ENCODE data around the gene STARD10. TPM values are rescaled to one million over a fixed set of nuclear protein-coding genes. Genes with fewer than 3 reads are reported as not detected.

STARD10 gene
- total RNA-seq, 3 donors from 2014 or later: 9.4 to 13.8 (median 13.0) TPM

DNA sequence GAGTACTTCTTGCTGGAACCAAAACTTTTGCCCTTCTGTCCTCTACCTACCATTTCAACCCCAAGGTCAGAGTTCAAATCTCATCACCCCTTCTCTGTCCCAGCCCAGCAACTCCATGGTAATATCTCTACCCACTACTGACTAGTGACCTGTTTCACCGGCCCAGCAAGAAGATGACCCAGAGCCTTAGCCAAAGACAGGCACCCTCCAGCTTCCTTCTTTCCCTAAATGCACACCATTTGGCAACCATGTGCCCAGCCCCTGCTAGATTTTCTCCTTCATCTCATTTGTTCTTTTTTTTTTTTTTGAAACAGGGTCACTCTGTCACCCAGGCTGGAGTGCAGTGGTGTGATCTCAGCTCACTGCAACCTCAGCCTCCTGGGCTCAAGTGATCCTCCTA is 56.5 kb downstream of the STARD10 start:
- Mint-ChIP-seq H3K9me3 (no peaks in the 10 kb centered on the region), H3K36me3 (ENCODE audit: insufficient read depth) (peaks cover 2% of the 10 kb centered on the region), H3K4me1 (ENCODE audit: low read depth) (peaks cover 63% of the 10 kb centered on the region), H3K27me3 (ENCODE audit: low read depth) (no peaks in the 10 kb centered on the region), H3K4me3 (peak overlapping the region; percentile 29)
- no peak for ATAC-seq
- DNase-seq: no peak

DNA sequence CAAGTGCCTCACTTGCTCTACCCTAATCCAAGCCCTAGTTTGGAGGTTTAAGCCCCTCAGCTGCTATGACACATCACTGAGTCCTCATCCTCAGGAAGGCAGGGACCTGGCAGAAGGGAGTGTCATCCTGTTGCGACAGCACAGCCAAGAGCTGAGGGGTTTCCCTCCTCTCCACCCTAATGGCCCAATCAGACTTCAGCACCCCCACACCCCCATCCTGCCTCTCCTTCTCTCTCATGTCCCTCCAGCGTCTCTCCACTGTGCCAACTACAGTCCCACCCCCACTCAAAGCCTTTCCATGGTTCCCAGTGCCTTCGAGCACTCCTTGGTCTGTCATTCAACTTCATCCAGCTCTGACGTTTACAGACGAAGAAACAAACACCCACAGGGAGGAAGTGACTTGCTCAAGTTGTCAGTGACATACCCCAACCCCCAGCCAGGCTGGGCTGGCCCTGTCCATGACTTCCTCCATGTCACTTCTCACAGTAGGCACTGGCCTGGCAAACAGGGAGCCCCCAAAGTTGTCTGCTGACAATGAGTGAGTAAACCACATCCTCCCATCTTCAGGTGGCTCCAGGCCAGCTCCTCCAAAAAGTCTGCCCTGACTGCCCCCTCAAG is 57.3 kb downstream of the STARD10 start:
- peak; percentile 88 to 90 for ATAC-seq
- DNase-seq: peak; percentile 49
- H3K4me1 Mint-ChIP-seq (ENCODE audit: low read depth): peaks cover 57% of the 10 kb centered on the region
- H3K9me3 Mint-ChIP-seq: peaks cover under 1% of the 10 kb centered on the region
- H3K27me3 Mint-ChIP-seq (ENCODE audit: low read depth): no peaks in the 10 kb centered on the region
- H3K4me3 Mint-ChIP-seq: peak overlapping the region; percentile 57
- H3K36me3 Mint-ChIP-seq (ENCODE audit: insufficient read depth): peaks cover 4% of the 10 kb centered on the region

DNA sequence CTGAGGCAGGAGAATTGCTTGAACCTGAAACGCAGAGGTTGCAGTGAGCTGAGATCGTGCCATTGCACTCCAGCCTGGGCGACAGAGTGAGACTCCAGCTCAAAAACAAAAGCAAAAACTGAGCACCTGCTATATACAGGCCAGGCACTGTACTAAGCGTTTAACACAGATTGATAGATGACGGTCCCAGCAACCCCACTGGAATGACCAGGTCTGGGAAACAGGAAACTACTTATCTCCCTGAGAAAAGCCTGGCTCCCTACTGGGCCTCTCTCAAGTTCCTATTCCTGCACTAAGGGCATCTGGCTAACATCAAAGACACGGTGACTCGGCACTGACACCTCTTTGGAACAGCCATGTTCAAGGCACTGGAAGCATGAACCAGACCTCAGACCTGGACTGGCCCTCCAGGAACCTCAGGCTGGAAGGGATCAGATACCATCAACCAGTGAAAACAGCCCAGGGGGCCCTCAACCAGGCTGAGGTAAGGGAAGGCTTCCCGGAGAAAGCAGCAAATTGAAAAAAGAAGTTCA is 58.3 kb downstream of the STARD10 start:
- H3K4me3 Mint-ChIP-seq: no peak overlapping the region
- no peaks in the 10 kb centered on the region for H3K27me3 Mint-ChIP-seq (ENCODE audit: low read depth)
- no peak for DNase-seq
- peaks cover 4% of the 10 kb centered on the region for H3K9me3 Mint-ChIP-seq
- H3K4me1 Mint-ChIP-seq (ENCODE audit: low read depth): peaks cover 47% of the 10 kb centered on the region
- no peak for ATAC-seq
- H3K36me3 Mint-ChIP-seq (ENCODE audit: insufficient read depth): peaks cover 14% of the 10 kb centered on the region

DNA sequence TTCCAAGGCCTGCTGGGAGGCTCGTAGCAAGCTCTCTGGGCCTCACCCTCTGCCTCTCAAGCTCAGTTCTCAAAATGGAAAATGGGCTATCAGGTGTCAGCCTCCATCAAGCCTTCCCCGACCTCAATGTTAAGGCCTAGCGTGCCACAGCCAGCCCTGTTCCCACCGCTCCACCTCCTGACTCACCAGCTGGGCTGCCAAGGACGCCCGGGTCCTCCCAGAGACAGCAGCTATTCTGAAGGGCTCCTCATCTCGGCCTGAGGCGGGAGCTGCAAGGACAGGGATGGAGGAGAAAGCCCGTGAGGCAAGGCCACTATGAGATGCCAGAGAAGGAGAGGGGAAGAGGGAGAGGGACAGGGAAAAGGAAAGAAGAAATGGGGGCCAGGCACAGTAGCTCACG is 61.5 kb downstream of the STARD10 start:
- ATAC-seq (no peak), DNase-seq (no peak)
- Mint-ChIP-seq H3K4me3 (no peak overlapping the region), H3K36me3 (ENCODE audit: insufficient read depth) (peaks cover 19% of the 10 kb centered on the region), H3K9me3 (peaks cover 4% of the 10 kb centered on the region), H3K4me1 (ENCODE audit: low read depth) (peaks cover 25% of the 10 kb centered on the region), H3K27me3 (ENCODE audit: low read depth) (no peaks in the 10 kb centered on the region)

DNA sequence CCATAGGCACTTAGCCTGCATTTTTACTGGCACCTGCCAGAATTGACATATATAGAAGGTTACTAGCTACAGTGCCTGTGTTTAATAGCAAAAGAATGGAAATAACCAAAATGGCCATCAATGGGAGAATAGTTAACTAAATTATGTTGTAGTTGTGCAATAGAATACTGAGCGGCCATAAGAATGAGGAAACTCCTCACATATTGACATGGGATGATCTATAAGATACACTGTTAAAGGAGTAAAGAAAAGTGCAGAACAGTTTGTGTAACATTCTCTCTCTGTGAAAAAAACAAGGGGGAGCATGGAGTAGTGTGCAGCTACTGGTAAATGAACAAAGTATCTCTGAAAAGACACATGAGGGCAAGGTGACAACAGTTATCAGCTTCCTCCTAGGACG is 63.1 kb downstream of the STARD10 start:
- Mint-ChIP-seq H3K9me3 (peaks cover 4% of the 10 kb centered on the region), H3K4me3 (no peak overlapping the region), H3K27me3 (ENCODE audit: low read depth) (no peaks in the 10 kb centered on the region), H3K36me3 (ENCODE audit: insufficient read depth) (peaks cover 21% of the 10 kb centered on the region), H3K4me1 (ENCODE audit: low read depth) (peaks cover 12% of the 10 kb centered on the region)
- no peak for DNase-seq
- no peak for ATAC-seq

DNA sequence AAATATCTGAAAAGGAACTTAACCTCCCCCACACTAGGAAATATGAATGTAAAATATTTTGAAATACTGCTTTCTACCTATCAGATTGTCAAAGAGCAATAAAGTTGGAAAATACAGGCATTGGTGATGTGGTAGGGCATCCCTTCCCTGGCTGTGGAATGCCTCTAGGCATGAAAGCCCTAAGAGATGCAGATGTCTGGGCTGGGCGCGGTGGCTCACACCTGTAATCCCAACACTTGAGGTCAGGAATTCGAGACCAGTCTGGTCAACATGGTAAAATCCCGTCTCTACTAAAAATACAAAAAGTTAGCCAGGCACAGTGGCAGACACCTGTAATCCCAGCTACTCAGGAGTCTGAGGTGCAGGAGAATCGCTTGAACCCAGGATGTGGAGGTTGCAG is 63.6 kb downstream of the STARD10 start:
- no peak for DNase-seq
- H3K27me3 Mint-ChIP-seq (ENCODE audit: low read depth): no peaks in the 10 kb centered on the region
- ATAC-seq: no peak
- H3K36me3 Mint-ChIP-seq (ENCODE audit: insufficient read depth): peaks cover 21% of the 10 kb centered on the region
- H3K4me1 Mint-ChIP-seq (ENCODE audit: low read depth): peaks cover 12% of the 10 kb centered on the region
- H3K4me3 Mint-ChIP-seq: no peak overlapping the region
- H3K9me3 Mint-ChIP-seq: peaks cover 4% of the 10 kb centered on the region

DNA sequence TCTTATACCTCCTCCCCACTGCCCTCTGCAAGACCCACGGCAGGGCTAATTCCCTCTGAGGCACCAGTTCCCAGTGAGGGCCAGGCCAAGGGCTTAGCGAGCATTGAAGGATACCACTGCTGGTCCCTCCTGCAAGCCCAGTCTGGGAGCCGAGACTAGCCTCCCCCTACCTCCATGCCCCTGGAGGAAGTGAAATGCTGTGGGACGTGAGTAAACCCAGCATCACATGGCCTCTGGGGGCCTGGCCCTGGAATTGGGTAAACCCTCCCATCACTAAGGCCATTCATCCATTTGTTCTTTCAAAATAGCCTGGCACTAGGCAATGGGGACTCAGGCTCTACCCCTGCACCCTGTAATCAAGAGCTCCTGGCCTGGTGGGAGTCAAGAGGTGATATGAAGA is 66.3 kb downstream of the STARD10 start:
- Mint-ChIP-seq H3K4me1 (ENCODE audit: low read depth) (peaks cover 26% of the 10 kb centered on the region), H3K36me3 (ENCODE audit: insufficient read depth) (peaks cover 21% of the 10 kb centered on the region), H3K9me3 (peaks cover 4% of the 10 kb centered on the region), H3K27me3 (ENCODE audit: low read depth) (no peaks in the 10 kb centered on the region), H3K4me3 (no peak overlapping the region)
- DNase-seq (no peak), ATAC-seq (no peak)

DNA sequence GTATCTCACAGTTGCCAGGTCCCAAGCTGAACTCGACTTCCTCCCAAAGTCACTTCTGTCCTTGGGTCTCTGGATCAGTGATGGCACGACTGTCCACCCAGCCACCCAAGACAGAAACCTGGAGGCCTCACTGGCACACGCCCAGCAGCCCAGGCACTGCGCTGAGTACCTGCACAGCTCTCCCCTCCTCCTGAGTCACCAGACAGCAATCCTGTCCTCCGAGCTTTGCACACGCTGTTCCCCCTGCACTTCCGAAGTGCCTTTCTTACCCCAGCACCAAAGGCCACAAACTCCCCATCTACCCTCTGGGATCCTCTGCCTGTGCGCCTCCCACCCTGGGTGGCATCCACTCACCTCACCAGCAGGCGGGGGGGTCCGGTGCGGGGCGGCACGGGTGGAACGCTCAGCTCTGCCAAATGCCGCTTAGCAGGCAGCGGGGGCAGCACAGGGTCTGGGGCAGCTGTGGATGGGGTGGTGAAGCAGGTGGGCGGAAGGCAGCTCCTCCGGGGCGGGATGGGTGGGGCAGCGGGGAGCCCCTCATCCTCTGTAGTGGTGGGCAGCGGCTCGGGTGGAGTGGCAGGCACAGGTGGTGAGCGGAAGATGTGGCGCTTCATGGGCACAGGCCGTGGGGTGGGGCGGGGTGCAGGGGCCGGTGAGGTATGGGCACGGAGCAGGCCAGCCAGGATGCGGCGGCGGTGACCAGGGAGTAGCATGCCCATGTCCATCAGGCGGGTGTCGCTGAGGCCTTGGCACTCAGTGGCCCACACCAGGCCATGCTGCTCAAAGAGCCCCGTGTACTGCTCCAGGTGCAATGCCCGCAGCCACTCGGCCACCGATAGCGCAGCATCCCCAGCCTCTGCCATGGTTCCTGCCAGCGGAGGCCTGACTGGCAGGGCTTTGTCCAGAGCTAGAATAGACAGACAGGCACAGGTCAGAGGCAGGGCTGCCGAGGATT is 67.3 kb downstream of the STARD10 start:
- DNase-seq (no peak), ATAC-seq (no peak)
- peaks cover 3% of the 10 kb centered on the region for H3K9me3 Mint-ChIP-seq
- H3K36me3 Mint-ChIP-seq (ENCODE audit: insufficient read depth): peaks cover 17% of the 10 kb centered on the region
- H3K4me3 Mint-ChIP-seq: no peak overlapping the region
- H3K27me3 Mint-ChIP-seq (ENCODE audit: low read depth): no peaks in the 10 kb centered on the region
- peaks cover 32% of the 10 kb centered on the region for H3K4me1 Mint-ChIP-seq (ENCODE audit: low read depth)

DNA sequence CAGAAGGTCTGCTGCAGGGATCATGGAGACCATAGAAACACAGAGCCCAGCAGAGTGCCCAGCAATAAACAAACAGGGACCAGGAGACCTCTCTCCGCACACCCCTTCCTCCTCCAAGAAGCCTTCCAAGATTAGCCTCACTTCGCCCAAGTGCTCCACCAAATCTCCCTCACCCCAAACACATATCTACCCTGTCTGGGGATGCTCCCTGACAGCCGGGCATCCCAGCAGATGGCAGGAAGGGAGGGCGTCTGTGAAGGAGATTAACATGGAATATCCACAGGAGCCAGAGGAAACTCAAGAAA is 68.2 kb downstream of the STARD10 start:
- no peaks in the 10 kb centered on the region for H3K27me3 Mint-ChIP-seq (ENCODE audit: low read depth)
- peaks cover 9% of the 10 kb centered on the region for H3K36me3 Mint-ChIP-seq (ENCODE audit: insufficient read depth)
- DNase-seq: no peak
- ATAC-seq: no peak
- no peaks in the 10 kb centered on the region for H3K9me3 Mint-ChIP-seq
- H3K4me3 Mint-ChIP-seq: no peak overlapping the region
- H3K4me1 Mint-ChIP-seq (ENCODE audit: low read depth): peaks cover 41% of the 10 kb centered on the region

DNA sequence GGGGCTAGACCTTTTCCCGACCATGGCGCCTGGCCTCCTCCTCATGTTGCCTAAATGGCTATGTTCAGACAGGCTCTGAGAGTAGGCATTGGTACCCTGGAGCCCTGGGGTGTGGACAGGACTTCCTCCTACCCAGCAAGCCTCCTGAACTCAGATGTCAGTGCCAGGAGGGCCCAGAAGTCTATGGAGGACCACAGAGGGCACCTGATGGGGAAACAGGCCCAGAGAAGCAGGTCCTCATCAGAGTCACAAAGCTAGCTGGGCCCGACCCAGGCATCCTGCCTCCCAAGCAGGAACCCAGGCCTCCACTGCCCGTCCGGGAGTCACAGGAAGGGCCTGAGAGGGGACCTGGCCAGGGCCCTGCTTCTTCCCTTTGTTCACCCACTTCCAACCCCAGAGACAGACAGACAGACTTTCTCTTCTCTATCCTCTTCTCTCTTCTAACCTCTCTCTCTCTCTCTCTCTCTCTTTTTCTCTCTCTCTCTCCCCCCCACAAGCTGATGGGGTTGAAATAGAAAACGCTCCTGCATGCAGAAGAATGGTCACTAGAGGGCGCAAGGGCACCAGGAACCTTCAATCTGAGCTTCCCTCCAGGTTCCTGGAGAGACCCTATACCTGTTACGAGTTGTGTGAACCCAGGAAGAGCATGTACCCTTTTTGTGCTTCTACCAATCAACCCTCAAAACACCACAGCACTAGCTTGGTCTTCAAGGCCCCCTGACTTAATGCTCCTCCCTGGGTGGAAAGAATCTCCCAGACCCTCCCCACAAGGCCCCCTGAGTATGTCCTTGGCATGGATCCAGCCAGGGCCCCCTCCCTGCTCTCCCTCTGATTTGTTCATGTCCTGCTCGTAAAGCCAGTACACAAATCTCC is 68.8 kb downstream of the STARD10 start:
- Mint-ChIP-seq H3K4me3 (no peak overlapping the region), H3K36me3 (ENCODE audit: insufficient read depth) (peaks cover 7% of the 10 kb centered on the region), H3K27me3 (ENCODE audit: low read depth) (no peaks in the 10 kb centered on the region), H3K4me1 (ENCODE audit: low read depth) (peaks cover 46% of the 10 kb centered on the region), H3K9me3 (no peaks in the 10 kb centered on the region)
- ATAC-seq (peak; percentile 23 to 25), DNase-seq (peak; percentile 79)

DNA sequence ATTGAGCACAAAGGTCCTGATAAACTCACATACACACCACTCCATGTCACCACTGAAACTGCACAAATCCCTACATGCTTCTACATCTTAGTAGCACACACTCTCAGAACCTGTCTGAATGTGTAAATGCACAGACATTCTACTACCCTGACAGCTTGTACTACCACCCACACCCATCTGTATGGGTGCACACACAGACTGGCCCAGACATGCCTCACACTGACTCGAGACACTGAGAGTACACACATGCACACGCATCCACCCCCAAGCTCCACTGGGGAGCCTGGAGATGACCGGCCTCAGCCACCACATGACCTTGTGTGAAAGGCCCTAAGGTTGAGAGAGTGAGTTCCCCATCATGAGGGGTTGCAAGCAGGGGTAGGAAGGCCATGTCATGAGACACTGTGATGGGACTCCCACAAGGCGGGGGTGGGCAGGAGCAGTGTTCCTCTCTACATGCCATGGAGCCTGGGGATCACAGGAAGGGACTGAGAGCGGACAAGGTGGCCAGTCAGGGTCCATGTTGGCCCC is 69.8 kb downstream of the STARD10 start:
- Mint-ChIP-seq H3K4me3 (no peak overlapping the region), H3K27me3 (ENCODE audit: low read depth) (no peaks in the 10 kb centered on the region), H3K36me3 (ENCODE audit: insufficient read depth) (peaks cover 7% of the 10 kb centered on the region), H3K9me3 (no peaks in the 10 kb centered on the region), H3K4me1 (ENCODE audit: low read depth) (peaks cover 53% of the 10 kb centered on the region)
- ATAC-seq (no peak), DNase-seq (no peak)

DNA sequence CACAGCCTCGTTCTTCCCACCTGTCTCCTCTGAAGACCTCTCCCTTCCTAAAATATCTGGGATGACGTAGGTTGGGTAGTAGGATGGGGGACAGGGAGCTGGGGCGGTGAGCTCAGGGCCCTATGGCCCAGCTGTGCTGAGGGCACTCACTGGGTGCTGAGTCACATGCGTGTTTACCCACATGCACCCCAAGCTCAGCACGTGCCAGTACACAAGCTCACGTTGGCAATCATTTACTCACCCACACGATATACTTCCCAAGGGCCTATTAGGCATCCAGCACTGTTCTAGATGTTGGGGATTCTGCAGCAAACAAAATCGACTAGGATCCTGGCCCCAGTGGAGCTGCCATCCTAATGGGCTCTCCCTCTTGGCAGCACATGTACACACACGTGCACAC is 70.3 kb downstream of the STARD10 start:
- H3K27me3 Mint-ChIP-seq (ENCODE audit: low read depth): no peaks in the 10 kb centered on the region
- no peak for ATAC-seq
- peaks cover 56% of the 10 kb centered on the region for H3K4me1 Mint-ChIP-seq (ENCODE audit: low read depth)
- no peaks in the 10 kb centered on the region for H3K9me3 Mint-ChIP-seq
- peaks cover 7% of the 10 kb centered on the region for H3K36me3 Mint-ChIP-seq (ENCODE audit: insufficient read depth)
- no peak overlapping the region for H3K4me3 Mint-ChIP-seq
- DNase-seq: no peak

DNA sequence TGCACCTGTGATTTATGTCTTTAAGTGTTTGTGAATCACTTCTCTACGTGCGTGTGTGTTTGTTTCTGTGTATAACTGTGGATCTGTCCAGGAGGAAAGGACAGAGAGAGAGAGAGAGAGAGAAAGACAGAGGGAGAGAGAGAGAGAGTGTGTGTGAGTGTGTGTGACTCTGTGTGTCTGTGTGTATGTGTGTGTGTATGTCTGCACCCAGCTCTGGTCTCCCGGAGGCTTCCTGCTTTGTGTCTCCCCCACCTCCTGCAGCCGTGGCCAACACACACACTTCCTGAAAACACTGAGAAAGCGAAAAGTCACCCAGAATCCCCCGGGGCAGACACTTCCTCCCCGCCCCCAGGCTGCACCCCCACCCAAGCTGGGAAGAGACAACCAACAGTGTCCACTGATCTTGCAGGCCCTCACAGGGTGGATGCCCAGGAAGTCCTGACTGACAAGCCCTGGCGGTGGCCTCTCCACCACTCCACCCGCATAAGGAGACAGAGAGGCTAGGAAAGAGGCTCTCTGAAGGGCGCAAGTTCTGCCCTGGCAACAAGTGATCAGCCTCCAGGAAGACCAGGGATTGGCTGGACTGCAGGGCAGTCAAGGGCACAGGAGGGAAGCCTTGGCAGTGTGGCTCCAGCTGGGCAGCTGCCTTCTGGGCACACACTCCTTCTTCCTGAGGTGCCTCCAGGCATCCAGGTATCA is 71.6 kb downstream of the STARD10 start:
- H3K27me3 Mint-ChIP-seq (ENCODE audit: low read depth): no peaks in the 10 kb centered on the region
- H3K4me3 Mint-ChIP-seq: peak overlapping the region; percentile 97
- peaks cover 64% of the 10 kb centered on the region for H3K4me1 Mint-ChIP-seq (ENCODE audit: low read depth)
- no peaks in the 10 kb centered on the region for H3K9me3 Mint-ChIP-seq
- H3K36me3 Mint-ChIP-seq (ENCODE audit: insufficient read depth): peaks cover under 1% of the 10 kb centered on the region
- DNase-seq: peak; percentile 74
- peak; percentile 92 for ATAC-seq

All from activated T-cell treated with anti-CD3 and anti-CD28 coated beads, Interleukin-2, amount 50 U/mL, for 4 hours (primary cell).